GM12878 (cell line): ENCODE data around the gene BBS4.
"Not testable (repeated sequence)": the region's sequence is repeated elsewhere in the genome, so short reads cannot be mapped to it uniquely, and the experiment has no call there.

Source experiments
- CTCF ChIP-seq, 3 experiments: IDR thresholded peaks in 2 of 3; conservative IDR thresholded peaks in 1 of 3; 2 replicates each; pipeline ENCODE4 v1.5.1; 2011; ENCODE audit warnings: low read depth in 3 of 3, low read length in 3 of 3, mild to moderate bottlenecking in 3 of 3, control low read depth in 2 of 3, moderate library complexity in 2 of 3, inconsistent platforms in 1 of 3, mixed read lengths in 1 of 3; ENCODE audit not compliant: control insufficient read depth in 2 of 3, insufficient read depth in 1 of 3; ENCODE audit errors: extremely low read depth in 1 of 3
- HCFC1 ChIP-seq: fragments of 150-350 bp; IDR thresholded peaks from 2 replicates; pipeline ENCODE4 v1.6.1; 2014; ENCODE audit warnings: low read length
- MAX ChIP-seq: IDR thresholded peaks from 2 replicates; pipeline ENCODE4 v1.6.1; 2012; ENCODE audit warnings: low read depth, low read length, improper control_type of control experiment
- NR2C2 ChIP-seq: IDR thresholded peaks from 2 replicates; pipeline ENCODE4 v1.6.1; 2011; ENCODE audit warnings: borderline replicate concordance, low read depth; ENCODE audit not compliant: control insufficient read depth, insufficient read length
- POLR2AphosphoS5 ChIP-seq: IDR thresholded peaks from 2 replicates; pipeline ENCODE4 v1.6.1; 2011; ENCODE audit warnings: mild to moderate bottlenecking, low read length, inconsistent platforms
- RAD51 ChIP-seq: fragments of 450-650 bp; IDR thresholded peaks from 2 replicates; pipeline ENCODE4 v1.6.1; 2016; ENCODE audit warnings: moderate library complexity, mild to moderate bottlenecking, inconsistent platforms
- REST ChIP-seq: IDR thresholded peaks from 2 replicates; pipeline ENCODE4 v1.6.1; 2012; ENCODE audit warnings: mild to moderate bottlenecking, low read depth, low read length
- SIN3A ChIP-seq: IDR thresholded peaks from 2 replicates; pipeline ENCODE4 v1.6.1; 2012; ENCODE audit warnings: low read depth, low read length, improper control_type of control experiment
- ZNF274 ChIP-seq: IDR thresholded peaks from one replicate; pipeline ENCODE4 v1.8.0; 2011; ENCODE audit not compliant: insufficient read length, insufficient read depth
- ZNF622 ChIP-seq: fragments of 450-650 bp; IDR thresholded peaks from 2 replicates; pipeline ENCODE4 v1.6.1; 2017; ENCODE audit warnings: mild to moderate bottlenecking, inconsistent platforms

- TF ChIP-seq ZNF274; MAX; CTCF (IDR thresholded peaks at IDR 0.05 in 2 of 3, conservative IDR thresholded peaks at IDR 0.05 in 1 of 3; ENCODE audit: control insufficient read depth in 2 of 3, extremely low read depth in 1 of 3, insufficient read depth in 1 of 3, low read depth in 3 of 3, low read length in 3 of 3); ZNF622; REST; HCFC1; POLR2AphosphoS5; NR2C2; RAD51; SIN3A: not testable (repeated sequence)
Measured at GRCh38 chr15:72725851-72726250, 39.8 kb downstream of the BBS4 start.
